Effector CD8-positive, alpha-beta T cell (primary cell): Measurements from ENCODE around the gene PTPN2.
"Not testable (repeated sequence)": the region's sequence is repeated elsewhere in the genome, so short reads cannot be mapped to it uniquely, and the experiment has no call there.

Experiments
- DNase-seq: peaks from one replicate; lab custom pipeline; 2025; lab: John Stamatoyannopoulos, UW

Gene PTPN2

GRCh38 chr18:12891561-12891960 is 7.5 kb upstream of the PTPN2 start:
- no peak for DNase-seq

GRCh38 chr18:12890964-12891363 is 6.9 kb upstream of the PTPN2 start:
- no peak for DNase-seq

GRCh38 chr18:12886498-12887126 is 2.6 kb upstream of the PTPN2 start:
- DNase-seq, result no peak

- DNase-seq, result no peak
Observed at GRCh38 chr18:12885500-12885899, 1.5 kb upstream of the PTPN2 start.

GRCh38 chr18:12884406-12885323 is 628 bp upstream of the PTPN2 start:
- no peak for DNase-seq

GRCh38 chr18:12883372-12883683 is 709 bp downstream of the PTPN2 start:
- DNase-seq, result no peak

- no peak for DNase-seq
Observed at GRCh38 chr18:12882453-12883371, 1.3 kb downstream of the PTPN2 start.

- DNase-seq, result no peak
Observed at GRCh38 chr18:12880541-12880910, 3.5 kb downstream of the PTPN2 start.

GRCh38 chr18:12879840-12880540 is 4.0 kb downstream of the PTPN2 start:
- no peak for DNase-seq

- not testable (repeated sequence) for DNase-seq
Observed at GRCh38 chr18:12874992-12875391, 9.0 kb downstream of the PTPN2 start.

GRCh38 chr18:12873961-12874567 is 10.0 kb downstream of the PTPN2 start:
- DNase-seq, result not testable (repeated sequence)

- DNase-seq, result no peak
Observed at GRCh38 chr18:12872408-12872807, 11.6 kb downstream of the PTPN2 start.

GRCh38 chr18:12868576-12868975 is 15.5 kb downstream of the PTPN2 start:
- no peak for DNase-seq

GRCh38 chr18:12867441-12868123 is 16.5 kb downstream of the PTPN2 start:
- DNase-seq, result no peak

- DNase-seq, result no peak
Observed at GRCh38 chr18:12863687-12864216, 20.3 kb downstream of the PTPN2 start.

GRCh38 chr18:12862874-12863482 is 21.1 kb downstream of the PTPN2 start:
- no peak for DNase-seq

- DNase-seq, result no peak
Observed at GRCh38 chr18:12862467-12862866, 21.6 kb downstream of the PTPN2 start.

GRCh38 chr18:12861637-12862036 is 22.4 kb downstream of the PTPN2 start:
- no peak for DNase-seq

GRCh38 chr18:12860530-12860929 is 23.5 kb downstream of the PTPN2 start:
- no peak for DNase-seq

GRCh38 chr18:12858991-12859390 is 25.0 kb downstream of the PTPN2 start:
- no peak for DNase-seq
